Midbrain (tissue), 1 donor: ENCODE data around the gene DPP3.
"Not testable (repeated sequence)": the region's sequence is repeated elsewhere in the genome, so short reads cannot be mapped to it uniquely, and the experiment has no call there.

ENCODE experiments used
- DNase-seq: peaks from one replicate; lab custom pipeline; 2025; lab: John Stamatoyannopoulos, UW

DPP3 gene

DNA sequence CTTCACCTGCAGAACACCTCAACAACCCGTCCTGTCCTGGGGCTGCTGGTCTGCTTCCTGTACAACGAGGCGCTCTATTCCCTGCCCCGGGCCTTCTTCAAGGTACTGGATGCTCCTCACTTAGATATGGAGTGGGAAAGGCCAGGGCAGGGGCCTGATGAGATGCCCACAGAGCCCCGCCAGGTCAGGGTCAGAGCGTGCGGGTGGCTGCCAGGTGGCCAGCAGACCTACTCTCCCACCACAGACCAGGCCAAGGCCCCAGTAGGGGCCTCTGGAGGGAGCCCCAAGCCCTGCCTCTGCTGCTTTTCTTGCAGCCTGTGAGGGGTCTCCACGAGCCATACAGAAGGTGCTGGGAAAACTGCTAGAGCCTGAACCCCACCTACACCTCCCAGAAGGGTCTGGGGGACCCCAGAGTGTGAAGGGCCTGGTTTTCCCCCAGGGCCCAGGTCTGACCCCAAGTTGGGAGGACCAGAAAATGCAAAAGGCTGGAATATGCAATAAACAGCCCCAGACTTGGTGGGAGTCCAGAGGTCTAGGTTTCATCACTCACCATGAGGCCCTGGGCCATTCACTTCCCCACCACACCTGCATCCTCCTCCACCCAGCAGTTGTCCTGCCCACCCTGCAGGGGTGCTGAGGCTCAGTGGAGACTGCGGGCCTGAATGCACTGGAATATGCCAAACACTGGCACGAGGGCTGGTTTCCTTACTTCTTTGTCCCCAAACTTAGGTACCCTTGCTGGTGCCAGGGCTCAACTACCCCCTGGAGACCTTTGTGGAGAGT, 50.9 kb downstream of the DPP3 start:
- DNase-seq, result no peak

DNA sequence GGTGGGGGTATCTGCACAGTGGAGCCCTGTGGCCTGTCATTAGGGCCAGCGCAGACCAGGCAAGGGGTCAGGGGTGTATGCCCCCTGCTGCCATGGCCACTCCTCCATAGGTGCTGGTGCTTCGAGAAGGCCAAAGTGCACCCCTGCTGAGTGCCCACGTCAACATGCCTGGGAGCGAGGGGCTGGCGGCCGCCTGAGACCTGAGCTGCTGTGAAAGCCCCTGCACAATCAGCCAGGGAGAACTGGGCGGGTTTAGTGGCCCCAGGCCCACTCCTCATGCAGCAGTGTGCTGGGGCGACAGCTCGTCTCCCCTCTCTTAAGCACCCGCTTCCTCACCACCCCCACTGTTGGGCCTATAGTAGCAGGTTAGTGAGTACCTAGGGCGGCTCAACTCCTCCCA, 51.6 kb downstream of the DPP3 start:
- DNase-seq, result no peak

DNA sequence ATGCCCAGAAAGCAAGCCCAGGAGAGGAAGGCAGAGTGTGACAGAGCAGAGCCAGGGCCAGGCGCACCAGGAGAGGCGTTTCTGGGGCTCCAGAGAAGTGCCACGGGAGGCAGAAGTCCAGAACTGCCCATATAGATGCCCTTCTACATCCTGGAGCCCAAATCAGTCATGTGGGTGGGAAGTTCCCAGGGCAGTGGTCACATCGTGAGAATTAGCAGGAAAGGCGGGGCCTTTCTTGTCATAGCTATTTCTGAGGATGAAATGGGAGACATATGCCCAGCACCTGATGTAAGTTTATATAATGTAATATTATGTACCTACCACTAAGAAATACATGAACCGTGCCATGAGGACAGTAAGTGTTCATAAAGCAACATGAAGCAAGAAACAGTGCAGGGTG, 52.5 kb downstream of the DPP3 start:
- no peak for DNase-seq

DNA sequence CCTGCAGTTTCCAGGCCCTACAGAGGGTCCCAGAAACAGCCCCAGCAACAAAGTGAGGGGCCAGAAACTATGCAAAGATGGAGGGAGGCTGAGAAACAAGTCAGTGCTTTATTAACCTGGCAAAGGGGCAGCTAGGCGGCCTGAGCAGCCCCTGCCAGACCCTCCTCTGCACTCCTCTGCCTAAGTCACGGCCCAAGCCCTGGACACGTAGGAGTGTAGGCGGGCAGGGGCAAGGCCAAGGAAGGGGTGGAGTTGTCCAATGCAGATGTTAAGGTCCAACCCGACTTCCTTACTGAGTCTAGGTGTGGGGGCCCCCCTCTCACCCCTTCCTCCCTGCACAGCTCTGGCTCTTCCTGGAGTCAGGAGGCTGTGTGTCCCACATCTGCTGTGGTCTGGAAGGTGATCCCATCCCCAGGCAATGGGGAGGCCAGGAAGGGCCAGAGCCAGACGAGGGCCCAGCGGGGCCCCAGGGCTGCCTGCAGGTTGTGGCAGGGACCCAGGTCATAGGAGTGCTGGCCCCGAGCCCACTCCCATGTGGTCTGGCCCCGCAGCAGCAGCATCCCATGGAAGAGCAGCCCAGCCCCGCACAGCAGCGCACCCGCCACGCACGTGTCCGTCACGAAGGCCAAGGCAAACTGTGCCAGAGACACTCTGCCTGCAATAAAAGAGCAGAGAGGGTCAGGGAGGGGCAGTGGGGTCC, 59.1 kb downstream of the DPP3 start:
- no peak for DNase-seq

DNA sequence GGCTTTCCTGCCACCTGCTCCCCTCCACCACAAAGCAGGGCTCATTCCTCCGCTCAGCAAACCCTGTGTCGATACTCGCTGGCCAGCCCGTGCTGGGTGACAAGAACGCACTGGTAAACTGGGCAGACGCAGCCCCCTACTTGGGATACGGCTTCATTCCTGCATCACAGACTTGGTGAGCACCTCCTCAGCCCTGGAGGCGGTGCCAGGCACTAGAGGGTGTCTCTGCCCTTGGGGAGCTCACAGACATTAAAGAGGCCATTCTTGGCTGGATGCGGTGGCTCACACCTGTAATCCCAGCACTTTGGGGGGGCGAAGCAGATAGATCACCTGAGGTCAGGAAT, 59.6 kb downstream of the DPP3 start:
- DNase-seq, result no peak

DNA sequence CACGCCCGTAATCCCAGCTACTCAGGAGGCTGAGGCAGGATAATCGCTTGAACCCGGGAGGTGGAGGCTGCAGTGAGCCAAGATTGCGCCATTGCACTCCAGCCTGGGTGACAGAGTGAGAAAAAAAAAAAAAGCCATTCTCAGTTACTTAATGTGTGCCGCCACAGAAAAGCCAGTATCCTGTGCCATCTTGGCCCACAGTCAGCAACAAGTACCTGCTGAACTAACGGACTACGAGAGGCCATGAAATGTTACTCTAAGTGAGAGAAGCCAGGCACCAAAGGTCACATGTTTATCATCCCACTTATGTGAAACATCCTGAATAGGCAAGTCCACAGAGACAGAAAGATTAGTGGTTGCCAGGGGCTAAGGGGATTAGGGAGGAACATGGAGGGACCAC, 60.4 kb downstream of the DPP3 start:
- DNase-seq, result not testable (repeated sequence)

DNA sequence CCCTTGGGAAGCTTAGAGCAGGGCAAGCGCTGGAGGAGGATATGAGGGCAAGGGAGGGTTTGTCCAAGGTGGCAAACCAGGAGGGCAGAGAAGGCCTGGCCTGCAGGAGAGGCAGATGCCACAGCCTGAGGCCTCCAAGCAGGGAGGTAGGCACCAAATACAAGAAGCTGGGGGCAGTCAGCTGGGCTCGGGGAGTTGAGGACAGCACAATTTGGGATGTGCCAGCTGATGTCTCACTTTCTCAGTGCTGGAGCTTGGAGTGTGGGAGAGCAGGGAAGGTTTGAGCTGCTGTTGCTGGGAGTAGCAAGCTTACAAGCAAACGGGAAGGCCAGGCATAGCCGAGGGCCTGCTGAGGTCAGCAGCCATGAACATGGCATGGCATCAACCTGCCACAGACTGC, 61.7 kb downstream of the DPP3 start:
- DNase-seq, result no peak

DNA sequence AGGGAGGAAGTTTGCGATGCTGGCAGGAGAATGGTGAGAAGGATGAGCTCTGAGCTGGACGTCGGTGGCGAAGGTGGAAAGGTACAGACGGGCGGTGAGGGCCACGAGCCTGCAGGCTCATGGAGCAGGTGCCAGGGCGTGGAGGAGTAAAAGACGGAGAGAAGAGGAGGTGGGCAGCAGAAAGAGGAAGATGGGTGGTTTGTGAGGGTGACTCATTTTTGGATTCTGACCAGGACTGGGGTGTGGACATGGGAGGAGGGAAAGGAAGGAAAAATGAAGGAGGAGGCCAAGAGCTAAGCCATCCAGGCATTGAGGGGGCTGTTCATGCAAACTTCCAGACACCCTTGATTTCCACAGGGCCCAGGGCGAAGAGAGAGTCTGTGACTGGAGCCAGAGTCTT, 62.1 kb downstream of the DPP3 start:
- no peak for DNase-seq

DNA sequence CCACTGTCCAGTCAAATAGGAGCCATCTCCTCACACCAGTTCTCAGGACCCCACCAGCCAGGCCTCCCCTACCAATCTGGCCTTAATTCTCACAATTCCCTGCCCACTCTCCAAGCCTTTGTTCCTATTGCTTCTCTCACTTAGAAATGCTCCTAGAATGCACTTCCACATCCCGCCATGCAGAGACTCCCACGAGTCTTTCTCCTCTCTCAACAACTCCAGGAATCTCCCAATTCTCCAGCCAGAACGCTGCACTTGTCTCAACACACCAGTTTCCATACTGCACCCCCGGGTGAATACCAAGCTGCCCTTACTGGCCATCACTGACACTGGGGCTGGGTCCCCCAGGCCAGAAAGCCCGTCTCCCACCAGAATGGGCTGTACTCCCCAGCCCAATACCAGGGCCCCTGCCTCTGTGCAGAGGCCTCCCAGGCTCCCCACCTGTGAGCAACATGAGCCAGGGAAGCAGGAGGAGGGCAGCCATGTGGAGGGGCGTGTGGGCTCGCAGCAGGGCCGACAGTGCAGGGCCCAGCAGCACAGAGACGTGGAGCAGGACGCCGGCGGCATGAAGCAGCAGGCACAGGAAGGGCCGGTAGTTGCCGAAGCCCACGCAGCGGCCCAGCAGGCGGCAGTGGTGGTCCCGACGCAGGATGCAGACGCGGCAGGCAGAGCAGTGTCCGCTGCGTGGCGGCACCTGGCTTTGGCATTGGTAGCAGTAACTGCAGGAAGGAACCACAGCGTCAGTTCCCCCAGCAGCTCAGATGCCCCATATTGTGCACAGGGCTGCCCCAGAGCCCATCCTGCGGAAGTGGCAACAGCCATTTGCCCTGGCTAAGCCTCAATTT, 63.3 kb downstream of the DPP3 start:
- DNase-seq, result no peak

DNA sequence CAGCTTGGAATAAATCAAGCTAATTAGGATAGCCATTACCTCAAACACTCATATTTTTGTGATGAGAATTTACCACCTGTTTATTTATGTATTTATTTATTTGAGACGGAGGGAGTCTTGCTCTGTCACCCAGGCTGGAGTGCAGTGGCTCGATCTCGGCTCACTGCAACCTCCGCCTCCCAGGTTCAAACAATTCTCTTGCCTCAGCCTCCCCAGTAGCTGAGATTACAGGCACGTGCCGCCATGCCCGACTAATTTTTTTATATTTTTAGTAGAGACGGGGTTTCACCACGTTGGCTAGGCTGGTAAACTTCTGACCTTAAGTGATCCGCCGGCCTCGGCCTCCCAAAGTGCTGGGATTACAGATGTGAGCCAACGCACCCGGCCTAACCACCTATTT, 64.7 kb downstream of the DPP3 start:
- not testable (repeated sequence) for DNase-seq

DNA sequence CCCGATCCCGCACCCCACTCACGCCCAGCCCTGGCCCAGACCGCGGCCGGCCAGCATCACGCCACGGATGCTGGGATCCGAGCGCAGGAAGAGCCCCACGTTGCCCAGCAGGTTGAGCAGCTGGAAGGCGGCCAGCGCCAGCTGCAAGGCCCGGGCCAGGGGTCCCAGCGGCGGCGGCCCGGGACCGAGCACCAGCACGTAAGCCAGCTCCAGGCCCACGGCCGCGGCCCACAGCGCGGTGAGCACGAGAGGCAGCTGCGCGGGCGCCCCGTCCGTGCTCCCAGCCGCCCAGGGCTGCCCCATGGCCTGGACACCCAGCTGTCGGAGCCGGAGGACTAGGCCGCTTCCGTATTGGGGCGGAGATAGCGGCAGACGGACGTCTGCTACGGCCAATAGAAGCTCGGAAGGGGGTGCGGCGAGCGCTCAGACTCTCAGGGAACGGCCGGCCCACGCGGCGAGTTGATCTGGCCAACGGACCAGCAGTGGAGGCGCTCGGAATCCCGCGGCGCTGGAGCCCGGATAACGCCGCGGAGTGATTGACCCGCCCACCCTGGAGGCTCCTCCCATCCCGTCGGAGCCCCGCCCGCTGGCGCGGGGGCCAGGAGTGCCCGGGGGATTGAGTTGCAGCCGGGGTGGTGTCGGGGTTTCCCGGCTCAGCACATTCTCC, 65.6 kb downstream of the DPP3 start, which contains the start of gene ZDHHC24:
ZDHHC24 (minus strand) TSS at position 348 of the 667 bp plus-strand sequence; CDS start at position 303, 45 bp downstream.
- peak; percentile 97 for DNase-seq

DNA sequence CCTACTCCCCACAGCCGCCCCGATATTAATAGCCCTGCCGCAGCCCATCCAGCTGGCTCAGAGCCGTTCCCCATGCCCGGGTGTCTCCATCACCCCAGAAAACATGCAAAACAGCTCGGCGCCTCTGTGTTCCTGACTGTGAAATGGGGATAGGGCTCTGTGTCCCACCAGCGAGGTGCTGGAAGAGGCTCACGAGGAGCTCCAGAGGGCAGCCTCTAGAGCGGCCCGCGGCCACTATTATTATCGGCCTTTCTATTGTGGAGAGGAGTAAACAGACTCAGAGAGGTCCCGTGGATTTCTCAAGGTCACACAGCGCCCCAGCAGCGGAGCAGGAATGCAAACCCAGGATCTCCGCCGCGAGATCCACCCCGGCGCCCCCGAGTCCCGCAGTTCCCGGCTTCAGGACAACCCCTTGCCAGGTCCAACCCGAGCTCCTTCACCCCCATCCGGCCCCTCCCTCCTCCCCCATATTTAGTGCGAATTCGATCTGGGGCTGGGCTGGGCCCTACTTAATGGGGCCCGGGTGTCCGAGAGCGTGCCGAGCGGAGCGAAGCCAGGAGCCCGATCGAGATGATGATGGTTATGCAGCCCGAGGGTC, 66.2 kb downstream of the DPP3 start, which contains the start of gene ACTN3:
ACTN3 (plus strand) TSS at position 536 of the 598 bp plus-strand sequence; CDS start at position 571, 35 bp downstream.
- no peak for DNase-seq

DNA sequence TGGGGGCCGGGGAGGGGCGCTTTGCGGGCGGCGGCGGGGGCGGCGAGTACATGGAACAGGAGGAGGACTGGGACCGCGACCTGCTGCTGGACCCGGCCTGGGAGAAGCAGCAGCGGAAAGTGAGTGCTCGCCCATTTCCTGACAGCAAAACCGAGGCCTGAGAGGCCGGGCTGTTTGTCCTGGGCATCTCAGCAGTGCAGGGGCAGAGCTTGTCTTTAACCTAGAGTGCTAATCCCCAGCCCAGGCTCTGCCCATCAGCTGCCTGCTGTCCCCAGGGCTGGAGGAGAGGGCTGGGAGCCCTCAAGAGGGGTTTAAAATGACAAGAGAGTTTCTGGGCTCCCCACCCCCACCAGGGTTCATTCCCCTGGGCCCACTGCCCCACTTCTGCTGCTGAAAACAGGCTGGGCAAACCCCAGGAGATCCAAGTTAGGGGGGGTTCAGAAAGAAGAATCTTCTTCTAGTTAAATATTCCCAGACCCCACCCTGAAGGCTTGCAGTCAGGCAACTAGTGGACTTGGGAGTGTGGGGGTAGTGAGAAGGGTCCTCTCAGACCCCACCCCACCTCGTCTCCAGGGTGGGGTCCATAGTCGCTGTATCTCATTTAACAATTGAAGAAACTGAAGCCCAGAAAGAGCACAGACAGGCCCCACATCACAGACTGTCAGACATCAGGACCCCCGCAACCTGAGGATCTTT, 66.9 kb downstream of the DPP3 start:
- DNase-seq, result no peak

DNA sequence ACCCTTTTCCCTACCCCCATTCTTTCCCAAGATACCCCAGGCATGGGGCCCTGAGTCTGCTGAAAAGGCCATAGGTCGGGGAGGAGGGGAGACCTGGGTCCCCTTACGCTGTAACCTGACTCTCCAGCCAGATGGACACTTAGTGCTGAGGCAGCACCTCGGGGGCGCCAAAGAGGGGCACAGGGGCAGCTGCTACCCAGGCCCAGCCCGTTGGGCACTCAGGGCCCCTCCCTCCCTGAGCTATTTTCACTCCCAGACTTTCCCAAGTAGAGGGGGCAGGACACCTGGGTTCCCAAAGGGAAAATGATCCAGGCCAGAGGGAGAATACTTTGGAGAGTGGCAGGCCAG, 67.4 kb downstream of the DPP3 start:
- no peak for DNase-seq

DNA sequence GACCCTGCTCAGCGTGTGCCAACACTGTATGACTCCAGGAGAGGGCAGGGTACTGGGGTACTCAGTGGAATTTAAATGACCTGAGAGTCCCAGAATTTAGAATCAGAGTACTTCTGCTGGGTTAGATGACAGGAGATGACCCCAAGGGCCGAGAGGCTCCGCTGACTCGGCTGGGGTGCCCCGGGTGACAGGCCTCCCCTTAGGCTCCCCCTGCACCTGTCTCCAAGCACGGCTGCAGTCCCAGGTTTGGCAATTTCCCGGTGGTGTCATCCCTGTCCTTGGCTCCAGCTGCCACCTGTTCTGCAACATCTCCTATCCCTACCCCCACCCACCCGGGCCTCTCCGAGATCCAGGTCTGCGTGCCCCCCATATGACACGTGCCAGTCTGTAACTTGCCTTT, 67.8 kb downstream of the DPP3 start:
- DNase-seq, result no peak

DNA sequence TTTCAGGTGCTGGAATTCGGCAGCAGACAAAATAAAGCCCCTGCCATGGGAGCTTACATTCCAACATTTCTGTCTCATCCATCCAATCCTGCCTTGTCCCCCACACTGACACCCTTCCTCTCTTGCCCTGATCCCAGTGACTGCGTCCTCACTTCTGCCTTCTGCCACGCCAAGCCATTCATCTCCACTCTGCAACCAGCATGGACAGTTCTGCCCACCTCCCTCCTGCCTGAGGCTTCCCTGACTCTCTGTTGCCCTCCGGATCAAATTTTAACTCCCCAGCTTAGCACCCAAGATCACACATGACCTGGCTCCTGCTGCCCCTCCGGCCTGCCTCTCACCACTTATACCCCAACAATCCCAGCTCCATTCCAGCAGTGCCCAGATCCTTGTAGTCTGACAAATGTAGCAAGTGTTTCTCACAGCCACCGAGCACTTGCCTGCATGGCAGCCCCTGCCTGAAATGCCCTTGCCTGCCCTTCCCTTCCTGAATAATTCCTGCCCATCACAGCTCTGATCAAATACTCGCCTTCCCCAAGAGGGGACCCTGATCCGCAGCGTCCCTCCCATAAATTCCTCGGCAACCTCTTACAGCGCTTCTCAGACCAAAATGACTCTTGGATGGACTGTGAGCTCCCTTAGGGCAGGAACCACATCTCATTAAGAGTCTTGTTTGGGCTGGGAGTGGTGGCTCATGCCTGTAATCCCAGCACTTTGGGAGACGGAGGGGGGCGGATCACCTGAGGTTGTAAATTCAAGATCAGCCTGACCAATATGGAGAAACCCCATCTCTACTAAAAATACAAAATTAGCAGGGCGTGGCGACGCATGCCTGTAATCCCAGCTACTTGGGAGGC, 68.8 kb downstream of the DPP3 start:
- no peak for DNase-seq

DNA sequence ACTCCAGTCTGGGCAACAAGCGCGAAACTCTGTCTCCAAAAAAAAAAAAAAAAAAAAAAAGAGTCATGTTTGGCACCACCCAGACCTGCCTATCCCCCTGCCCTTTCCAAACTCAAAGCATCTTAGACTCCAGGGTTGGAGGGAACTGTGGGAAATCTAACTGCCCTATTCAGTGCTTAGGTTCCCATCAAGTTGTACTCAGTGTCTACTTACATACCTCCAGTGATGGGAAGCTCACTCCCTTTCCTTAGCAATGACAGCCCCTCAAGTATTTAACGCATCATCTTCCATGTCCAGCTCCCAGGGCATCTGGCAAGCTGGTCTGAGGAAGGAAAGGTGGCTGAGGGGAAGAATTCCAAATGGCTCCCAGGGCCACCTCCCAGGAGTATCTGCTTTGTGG, 69.5 kb downstream of the DPP3 start:
- no peak for DNase-seq

DNA sequence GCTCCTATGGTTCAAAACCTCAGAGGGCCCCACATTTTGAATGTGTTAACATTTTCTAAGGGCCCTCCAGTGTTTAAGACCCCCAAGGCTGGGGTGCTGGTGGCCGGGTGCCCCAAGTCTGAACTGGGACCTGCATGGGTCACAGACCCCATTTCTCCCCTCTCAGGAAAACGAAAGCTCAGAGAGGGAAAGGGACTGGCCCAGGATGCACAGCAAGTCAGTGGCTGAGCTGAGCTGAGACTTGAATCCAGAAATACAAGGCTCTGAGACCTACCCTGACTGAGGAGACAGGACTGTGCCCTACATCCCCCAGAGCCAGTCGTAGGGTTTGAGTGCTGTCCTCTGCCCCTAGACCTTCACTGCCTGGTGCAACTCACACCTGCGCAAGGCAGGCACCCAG, 70.7 kb downstream of the DPP3 start:
- DNase-seq, result no peak

DNA sequence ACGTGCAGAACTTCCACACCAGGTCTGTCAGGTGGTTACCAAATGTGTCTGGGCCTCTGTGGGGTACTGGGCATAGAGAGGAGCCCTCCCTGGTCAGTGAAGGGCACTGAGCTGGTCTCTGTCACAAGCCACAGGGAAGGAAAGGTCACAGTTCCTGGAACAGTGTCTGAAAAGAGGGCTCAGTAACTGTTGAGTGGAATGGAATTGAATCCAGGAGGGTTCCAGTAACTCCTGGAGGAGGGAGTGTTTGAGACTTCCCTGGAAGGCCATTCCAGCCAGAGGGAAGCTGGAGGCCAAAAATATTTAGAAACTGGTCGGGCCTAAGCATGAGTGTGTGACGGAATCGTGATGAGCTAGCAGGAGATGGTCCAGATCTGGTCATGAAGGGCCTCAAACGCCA, 74.4 kb downstream of the DPP3 start:
- no peak for DNase-seq

DNA sequence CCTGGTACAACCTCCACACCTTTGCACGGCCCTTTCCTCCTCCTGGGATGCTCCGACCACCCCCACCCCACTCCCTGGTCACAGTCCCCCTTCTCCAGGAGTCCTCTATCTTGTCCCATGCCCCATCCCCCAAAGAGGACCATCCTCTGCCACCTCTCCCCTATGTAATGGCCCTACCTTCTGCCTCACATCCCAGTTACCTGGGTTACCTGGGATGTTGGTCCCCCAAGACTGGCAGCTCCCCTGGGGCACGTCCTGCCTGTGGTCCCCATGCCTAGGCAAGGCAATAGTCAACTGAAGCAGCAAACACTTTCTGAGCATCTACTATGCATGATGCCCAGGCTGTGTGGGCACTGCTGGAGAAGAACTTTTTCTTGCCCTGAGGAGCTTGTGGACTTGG, 75.2 kb downstream of the DPP3 start:
- DNase-seq, result no peak
